Nephron progenitor cell (in vitro differentiated cells): ENCODE measurements around the gene RAB31.

ENCODE experiments used
- DNase-seq: peaks from one replicate; pipeline ENCODE4 v3.0.0; 2021
- H3K27ac Mint-ChIP-seq: 2 replicates; pipeline ENCODE4 v1.8.0; 2021; ENCODE audit warnings: mild to moderate bottlenecking, moderate library complexity, mixed read lengths
- H3K27me3 Mint-ChIP-seq: 2 replicates; pipeline ENCODE4 v1.8.0; 2021; ENCODE audit warnings: mild to moderate bottlenecking, low read depth, mixed read lengths; ENCODE audit not compliant: poor library complexity
- H3K36me3 Mint-ChIP-seq: 2 replicates; pipeline ENCODE4 v1.8.0; 2021; ENCODE audit warnings: low read depth, mixed read lengths
- H3K4me1 Mint-ChIP-seq: 2 replicates; pipeline ENCODE4 v1.8.0; 2021; ENCODE audit warnings: mixed read lengths
- H3K4me3 Mint-ChIP-seq: 2 replicates; pipeline ENCODE4 v1.8.0; 2021; ENCODE audit warnings: mild to moderate bottlenecking, moderate library complexity, mixed read lengths
- H3K9me3 Mint-ChIP-seq: 2 replicates; pipeline ENCODE4 v1.8.0; 2021; ENCODE audit warnings: mild to moderate bottlenecking, moderate library complexity, mixed read lengths
- TF ChIP-seq, protein P1 (sequence below): fragments of 200-600 bp; sonication (generic); IDR thresholded peaks from 2 replicates; pipeline ENCODE4 v1.5.0; 2021; ENCODE audit warnings: antibody characterized with exemption

RAB31 gene

DNA sequence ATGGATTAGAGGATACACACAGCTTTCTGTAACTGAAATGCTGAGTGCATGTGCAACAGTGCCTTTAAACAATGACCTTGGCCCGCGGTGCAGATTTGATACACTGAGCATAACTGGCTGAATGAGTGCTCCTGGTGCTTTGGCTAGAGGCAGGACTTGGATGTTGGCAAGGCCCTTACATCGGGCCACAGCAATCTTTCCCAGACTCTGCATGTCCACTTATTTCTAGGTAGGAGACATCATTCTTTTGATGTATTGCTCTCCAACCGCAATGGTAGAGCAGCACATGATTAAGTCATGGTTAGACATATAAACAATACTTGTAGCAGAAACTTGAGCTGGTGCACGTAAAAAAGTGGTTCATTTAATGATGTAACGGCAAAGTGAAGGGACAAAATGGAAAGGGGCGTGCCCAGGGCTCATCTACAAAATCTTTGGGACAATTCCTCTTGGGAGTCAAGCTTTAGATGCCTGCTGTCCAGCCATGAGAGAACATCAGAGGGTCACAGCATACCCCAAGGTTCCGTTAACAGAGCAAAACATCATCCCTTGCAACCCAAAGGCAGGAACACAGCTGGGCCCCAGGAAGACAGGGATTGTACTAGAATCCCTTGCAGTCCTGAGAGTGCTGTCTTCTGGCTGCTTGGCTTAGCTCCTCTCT lies 43.4 kb downstream of the RAB31 start:
- Mint-ChIP-seq H3K9me3 (no peaks in the 10 kb centered on the region), H3K4me3 (no peak overlapping the region), H3K27me3 (peaks cover 4% of the 10 kb centered on the region), H3K4me1 (peaks cover 17% of the 10 kb centered on the region), H3K36me3 (no peaks in the 10 kb centered on the region), H3K27ac (no peak overlapping the region)
- TF ChIP-seq, protein P1, sequence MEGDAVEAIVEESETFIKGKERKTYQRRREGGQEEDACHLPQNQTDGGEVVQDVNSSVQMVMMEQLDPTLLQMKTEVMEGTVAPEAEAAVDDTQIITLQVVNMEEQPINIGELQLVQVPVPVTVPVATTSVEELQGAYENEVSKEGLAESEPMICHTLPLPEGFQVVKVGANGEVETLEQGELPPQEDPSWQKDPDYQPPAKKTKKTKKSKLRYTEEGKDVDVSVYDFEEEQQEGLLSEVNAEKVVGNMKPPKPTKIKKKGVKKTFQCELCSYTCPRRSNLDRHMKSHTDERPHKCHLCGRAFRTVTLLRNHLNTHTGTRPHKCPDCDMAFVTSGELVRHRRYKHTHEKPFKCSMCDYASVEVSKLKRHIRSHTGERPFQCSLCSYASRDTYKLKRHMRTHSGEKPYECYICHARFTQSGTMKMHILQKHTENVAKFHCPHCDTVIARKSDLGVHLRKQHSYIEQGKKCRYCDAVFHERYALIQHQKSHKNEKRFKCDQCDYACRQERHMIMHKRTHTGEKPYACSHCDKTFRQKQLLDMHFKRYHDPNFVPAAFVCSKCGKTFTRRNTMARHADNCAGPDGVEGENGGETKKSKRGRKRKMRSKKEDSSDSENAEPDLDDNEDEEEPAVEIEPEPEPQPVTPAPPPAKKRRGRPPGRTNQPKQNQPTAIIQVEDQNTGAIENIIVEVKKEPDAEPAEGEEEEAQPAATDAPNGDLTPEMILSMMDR = no peak
- DNase-seq = no peak

DNA sequence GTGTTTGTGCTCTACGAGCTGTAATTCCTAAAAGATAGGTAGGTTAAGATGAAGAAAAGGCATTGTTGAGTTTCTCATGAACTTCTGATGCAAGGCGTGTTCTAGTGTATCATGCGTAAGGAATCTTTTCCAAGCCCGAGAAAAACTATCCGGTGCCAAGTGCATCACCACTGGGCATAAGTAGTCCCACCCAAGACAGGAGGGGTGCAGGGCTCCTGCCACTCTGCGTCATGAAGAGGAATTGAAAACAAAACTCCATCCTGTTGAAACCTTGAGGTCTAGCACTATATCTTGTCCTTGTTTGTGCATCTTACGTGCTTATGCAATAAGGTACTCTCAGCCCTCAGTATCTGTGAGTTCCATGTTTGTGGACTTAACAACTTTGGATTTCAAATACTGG lies 45.7 kb downstream of the RAB31 start:
- TF ChIP-seq, protein P1 = no peak
- Mint-ChIP-seq H3K27me3 (peaks cover 4% of the 10 kb centered on the region), H3K4me3 (no peak overlapping the region), H3K36me3 (no peaks in the 10 kb centered on the region), H3K4me1 (peaks cover 33% of the 10 kb centered on the region), H3K27ac (no peak overlapping the region), H3K9me3 (no peaks in the 10 kb centered on the region)
- DNase-seq = no peak

- no peak for DNase-seq
- Mint-ChIP-seq H3K27ac (no peak overlapping the region), H3K9me3 (no peaks in the 10 kb centered on the region), H3K4me3 (no peak overlapping the region), H3K36me3 (no peaks in the 10 kb centered on the region), H3K4me1 (peaks cover 31% of the 10 kb centered on the region), H3K27me3 (peaks cover 4% of the 10 kb centered on the region)
- TF ChIP-seq, protein P1 = no peak
Observed at GRCh38 chr18:9755110-9755509, 47.0 kb downstream of the RAB31 start.

- DNase-seq = no peak
- H3K4me3 Mint-ChIP-seq = no peak overlapping the region
- H3K27me3 Mint-ChIP-seq = peaks cover 4% of the 10 kb centered on the region
- peaks cover 26% of the 10 kb centered on the region for H3K4me1 Mint-ChIP-seq
- H3K9me3 Mint-ChIP-seq = peaks cover 2% of the 10 kb centered on the region
- no peak overlapping the region for H3K27ac Mint-ChIP-seq
- TF ChIP-seq, protein P1 = no peak
- H3K36me3 Mint-ChIP-seq = peaks cover 3% of the 10 kb centered on the region
Observed at GRCh38 chr18:9755615-9756014, 47.5 kb downstream of the RAB31 start.

- H3K4me3 Mint-ChIP-seq = no peak overlapping the region
- peaks cover 24% of the 10 kb centered on the region for H3K4me1 Mint-ChIP-seq
- no peak overlapping the region for H3K27ac Mint-ChIP-seq
- TF ChIP-seq, protein P1 = no peak
- peaks cover 4% of the 10 kb centered on the region for H3K27me3 Mint-ChIP-seq
- DNase-seq = no peak
- peaks cover 10% of the 10 kb centered on the region for H3K9me3 Mint-ChIP-seq
- peaks cover 9% of the 10 kb centered on the region for H3K36me3 Mint-ChIP-seq
Observed at GRCh38 chr18:9756271-9756932, 48.3 kb downstream of the RAB31 start.
